Activated B cell treated with CpG ODN at 0.5 μM for 24 hours (primary cell): ENCODE measurements around the gene PDGFB. TPM values are rescaled to one million over a fixed set of nuclear protein-coding genes. Genes with fewer than 3 reads are reported as not detected.

Experiments
- ATAC-seq: fragments of 200-7000 bp; cut with Tn5 transposase; one replicate; pipeline ENCODE4 v1.10.0; 2021; ENCODE audit warnings: low read depth, mild to moderate bottlenecking, moderate library complexity
- CTCF ChIA-PET: fragments of 350-600 bp; sonication (Branson Sonifier 250); formaldehyde crosslinking; loops from one replicate; lab custom pipeline; 2021; ENCODE audit warnings: antibody characterized with exemption; lab: Charles Lee
- POLR2A ChIA-PET: fragments of 350-600 bp; sonication (Branson Sonifier 250); formaldehyde crosslinking; loops from one replicate; lab custom pipeline; 2021; ENCODE audit warnings: antibody characterized with exemption; lab: Charles Lee
- DNase-seq: peaks from one replicate; pipeline ENCODE4 v3.0.0; 2022
- H3K27ac Mint-ChIP-seq: one replicate; pipeline ENCODE4 v1.8.0; 2020; ENCODE audit warnings: mixed read lengths
- H3K27me3 Mint-ChIP-seq: one replicate; pipeline ENCODE4 v1.8.0; 2021; ENCODE audit warnings: mixed read lengths
- H3K36me3 Mint-ChIP-seq: one replicate; pipeline ENCODE4 v1.8.0; 2021; ENCODE audit warnings: low read depth, mixed read lengths
- H3K4me1 Mint-ChIP-seq: one replicate; pipeline ENCODE4 v1.8.0; 2021; ENCODE audit warnings: mixed read lengths
- H3K4me3 Mint-ChIP-seq: one replicate; pipeline ENCODE4 v1.8.0; 2020; ENCODE audit warnings: mild to moderate bottlenecking, mixed read lengths
- H3K9me3 Mint-ChIP-seq: one replicate; pipeline ENCODE4 v1.8.0; 2020; ENCODE audit warnings: mixed read lengths
- CTCF ChIP-seq: fragments of 200-600 bp; IDR thresholded peaks from one replicate; pipeline ENCODE4 v1.8.0; 2022; ENCODE audit warnings: antibody characterized with exemption, mild to moderate bottlenecking
- intact Hi-C: fragments of 100-400 bp; cut with micrococcal nuclease; formaldehyde crosslinking; loops from one replicate; pipeline ENCODE4 v1.15.1; 2024
- total RNA-seq: library from RNA; stranded (reverse); gene quantifications from 2 replicates; pipeline ENCODE4 v1.2.3, GENCODE V29; 2022

The PDGFB gene
- total RNA-seq, 1 donor from 2014 or later, result not detected

- ChIA-PET CTCF (no interaction called here), POLR2A (interaction anchor here (0.5 kb wide), 1 partner anchor 261 kb away, joined by 4 read pairs; no protein-coding TSS in a partner anchor)
- intact Hi-C loops, result loop anchor here (10.0 kb wide), 1 partner anchor 50 kb away; no protein-coding TSS in a partner anchor
- TF ChIP-seq CTCF, result no peak
- ATAC-seq (peak; percentile 56), DNase-seq (no peak)
- no peak overlapping the region for H3K4me3 Mint-ChIP-seq
- no peaks in the 10 kb centered on the region for H3K36me3 Mint-ChIP-seq
- H3K27ac Mint-ChIP-seq, result no peak overlapping the region
- peaks cover 44% of the 10 kb centered on the region for H3K27me3 Mint-ChIP-seq
- peaks cover 10% of the 10 kb centered on the region for H3K4me1 Mint-ChIP-seq
- no peaks in the 10 kb centered on the region for H3K9me3 Mint-ChIP-seq
Observed at GRCh38 chr22:39254789-39255298, 10.1 kb upstream of the PDGFB start.

GRCh38 chr22:39254122-39254521, 9.3 kb upstream of the PDGFB start:
- DNase-seq, result no peak
- intact Hi-C loops, result loop anchor here (10.0 kb wide), 1 partner anchor 51 kb away; no protein-coding TSS in a partner anchor
- no peak for ATAC-seq
- H3K4me1 Mint-ChIP-seq, result peaks cover 10% of the 10 kb centered on the region
- H3K4me3 Mint-ChIP-seq, result no peak overlapping the region
- no peaks in the 10 kb centered on the region for H3K36me3 Mint-ChIP-seq
- ChIA-PET CTCF (no interaction called here), POLR2A (interaction anchor here (0.5 kb wide), 1 partner anchor 262 kb away, joined by 4 read pairs; no protein-coding TSS in a partner anchor)
- H3K27ac Mint-ChIP-seq, result no peak overlapping the region
- TF ChIP-seq CTCF, result no peak
- H3K9me3 Mint-ChIP-seq, result no peaks in the 10 kb centered on the region
- H3K27me3 Mint-ChIP-seq, result peaks cover 51% of the 10 kb centered on the region

- CTCF ChIA-PET, result no interaction called here
Observed at GRCh38 chr22:39253435-39254070, 8.8 kb upstream of the PDGFB start.

GRCh38 chr22:39252461-39253434, 8.0 kb upstream of the PDGFB start:
- ChIA-PET POLR2A (interaction anchor here (0.6 kb wide), 1 partner anchor 202 kb away, joined by 4 read pairs; no protein-coding TSS in a partner anchor), CTCF (no interaction called here)
- no peak for ATAC-seq
- Mint-ChIP-seq H3K27ac (no peak overlapping the region), H3K4me3 (no peak overlapping the region), H3K4me1 (peaks cover 10% of the 10 kb centered on the region), H3K36me3 (no peaks in the 10 kb centered on the region), H3K27me3 (peaks cover 57% of the 10 kb centered on the region), H3K9me3 (no peaks in the 10 kb centered on the region)
- intact Hi-C loops, result loop anchor here (10.0 kb wide), 1 partner anchor 52 kb away; no protein-coding TSS in a partner anchor
- DNase-seq, result no peak
- TF ChIP-seq CTCF, result no peak

More at GRCh38 chr22:39253435-39254070, 8.8 kb upstream of the PDGFB start:
- ATAC-seq, result peak; percentile 41
- no peak for DNase-seq
- Mint-ChIP-seq H3K27ac (no peak overlapping the region), H3K9me3 (no peaks in the 10 kb centered on the region), H3K4me1 (peaks cover 10% of the 10 kb centered on the region), H3K27me3 (peaks cover 53% of the 10 kb centered on the region), H3K4me3 (no peak overlapping the region), H3K36me3 (no peaks in the 10 kb centered on the region)
- TF ChIP-seq CTCF, result no peak
- intact Hi-C loops, result loop anchor here (10.0 kb wide), 1 partner anchor 51 kb away; no protein-coding TSS in a partner anchor
- POLR2A ChIA-PET, result interaction anchor here (0.6 kb wide), 2 partner anchors 37 to 201 kb away, joined by 4 read pairs; no protein-coding TSS in a partner anchor
